Stimulated activated CD4-positive, alpha-beta T cell treated with anti-CD3 and anti-CD28 coated beads, Interleukin-4, amount 100 ng/mL, for 4 hours (primary cell): ENCODE data around the gene BRCA2.

ENCODE experiments used
- DNase-seq, 2 experiments: peaks; one replicate each; pipeline ENCODE4 v3.0.0-alpha.2; 2020

The BRCA2 gene

GRCh38 chr13:32315238-32316027, at the start of gene BRCA2, which contains the start of gene ZAR1L:
Gene BRCA2 (plus strand): TSS chr13:32315508. CDS start chr13:32316461, 953 bp downstream.
Gene ZAR1L (minus strand): TSS chr13:32315363. CDS start chr13:32311925, 3,438 bp downstream.
- DNase-seq, result peak; percentile 83 to 84

- DNase-seq, result no peak
Measured at GRCh38 chr13:32265726-32266125, 49.6 kb upstream of the BRCA2 start.

GRCh38 chr13:32266130-32266529, 49.2 kb upstream of the BRCA2 start:
- DNase-seq, result no peak

GRCh38 chr13:32267836-32268439, 47.4 kb upstream of the BRCA2 start:
- DNase-seq, result peak; percentile 23 to 47

GRCh38 chr13:32272021-32272683, 43.2 kb upstream of the BRCA2 start:
- no peak for DNase-seq

- no peak for DNase-seq
Measured at GRCh38 chr13:32277839-32278238, 37.5 kb upstream of the BRCA2 start.

- no peak for DNase-seq
Measured at GRCh38 chr13:32278426-32278825, 36.9 kb upstream of the BRCA2 start.

GRCh38 chr13:32281096-32281495, 34.2 kb upstream of the BRCA2 start:
- no peak for DNase-seq

GRCh38 chr13:32282096-32282711, 33.1 kb upstream of the BRCA2 start:
- no peak for DNase-seq

GRCh38 chr13:32284927-32285632, 30.2 kb upstream of the BRCA2 start:
- no peak for DNase-seq

GRCh38 chr13:32285633-32285965, 29.7 kb upstream of the BRCA2 start:
- no peak for DNase-seq

- DNase-seq, result no peak
Measured at GRCh38 chr13:32297206-32297605, 18.1 kb upstream of the BRCA2 start.

GRCh38 chr13:32298695-32299094, 16.6 kb upstream of the BRCA2 start:
- no peak for DNase-seq

GRCh38 chr13:32299893-32300292, 15.4 kb upstream of the BRCA2 start:
- no peak for DNase-seq

- DNase-seq, result no peak
Measured at GRCh38 chr13:32300406-32300805, 14.9 kb upstream of the BRCA2 start.

- DNase-seq, result no peak
Measured at GRCh38 chr13:32300920-32301319, 14.4 kb upstream of the BRCA2 start.

- no peak for DNase-seq
Measured at GRCh38 chr13:32302461-32302860, 12.8 kb upstream of the BRCA2 start.

GRCh38 chr13:32305646-32306045, 9.7 kb upstream of the BRCA2 start:
- no peak for DNase-seq

- no peak for DNase-seq
Measured at GRCh38 chr13:32309312-32310133, 5.8 kb upstream of the BRCA2 start.

- DNase-seq, result no peak
Measured at GRCh38 chr13:32310134-32310706, 5.1 kb upstream of the BRCA2 start.

GRCh38 chr13:32311188-32311897, 4.0 kb upstream of the BRCA2 start:
- DNase-seq, result no peak
